Esophagus muscularis mucosa (tissue), 4 donors: Measurements from ENCODE around the gene C4orf46. TPM values are rescaled to one million over a fixed set of nuclear protein-coding genes. Genes with fewer than 3 reads are reported as not detected.

Source experiments
- DNase-seq: peaks from one replicate; pipeline ENCODE4 v3.0.0-alpha.2; 2017; ENCODE audit errors: extremely low spot score
- H3K27ac ChIP-seq, 4 donors: fragments of 200-600 bp; sonication (generic); replicated peaks in 1 of 4; 1 replicate in 3 of 4; 2 replicates in 1 of 4; pipeline ENCODE4 v1.5.1; 2016 to 2019; ENCODE audit warnings: mild to moderate bottlenecking in 1 of 4
- H3K27me3 ChIP-seq, 4 donors: fragments of 200-600 bp; sonication (generic); one replicate each; pipeline versions ENCODE4 v1.5.1 to v1.6.0; 2016 to 2019
- H3K36me3 ChIP-seq, 4 donors: fragments of 200-600 bp; sonication (generic); one replicate each; pipeline ENCODE4 v1.5.1; 2016 to 2019
- H3K4me1 ChIP-seq, 4 donors: fragments of 200-600 bp; sonication (generic); one replicate each; pipeline ENCODE4 v1.5.1; 2016 to 2019
- H3K4me3 ChIP-seq, 4 donors: fragments of 200-600 bp; sonication (generic); 1 replicate in 2 of 4; 2 replicates in 2 of 4; pipeline ENCODE4 v1.5.1; 2016 to 2019; ENCODE audit warnings: mild to moderate bottlenecking in 4 of 4, moderate library complexity in 1 of 4
- H3K9me3 ChIP-seq, 4 donors: fragments of 200-600 bp; sonication (generic); 1 replicate in 3 of 4; 2 replicates in 1 of 4; pipeline ENCODE4 v1.5.1; 2016 to 2019
- CTCF ChIP-seq, 3 experiments: fragments of 200-600 bp in 2 of 3; fragments of 450-650 bp in 1 of 3; sonication (generic) in 2 of 3; IDR thresholded peaks; one replicate each; pipeline ENCODE4 v1.5.1; 2017 to 2019; ENCODE audit warnings: antibody characterized with exemption in 3 of 3, mild to moderate bottlenecking in 2 of 3, moderate library complexity in 1 of 3
- EP300 ChIP-seq: sonication (generic); formaldehyde crosslinking; IDR thresholded peaks from one replicate; pipeline ENCODE4 v1.6.1; 2017; ENCODE audit warnings: antibody characterized with exemption
- POLR2A ChIP-seq: fragments of 450-650 bp; IDR thresholded peaks from one replicate; pipeline ENCODE4 v1.6.1; 2017; ENCODE audit warnings: antibody characterized with exemption, moderate library complexity, mild to moderate bottlenecking, low read depth
- POLR2AphosphoS5 ChIP-seq, 2 donors: sonication (generic); formaldehyde crosslinking; IDR thresholded peaks; one replicate each; pipeline ENCODE4 v1.6.1; 2017; ENCODE audit warnings: antibody characterized with exemption in 2 of 2
- WGBS: methylation state at CpG from one replicate; pipeline ENCODE4 v1.1.5; 2018; 5-methylcytosine and 5-hydroxymethylcytosine counted together
- intact Hi-C: fragments of 100-400 bp; cut with DNase I; formaldehyde crosslinking; loops from one replicate; pipeline ENCODE4 v1.15.1; 2023
- total RNA-seq, 4 donors: library from RNA; depleted of rRNA; stranded (reverse); fragments of >200 nt; gene quantifications; one replicate each; pipeline versions ENCODE4 v1.1.0 to v1.2.1, GENCODE V29; 2016

C4orf46 gene
- total RNA-seq, 4 donors from 2014 or later: 2.4 to 4.6 (median 3.2) TPM

- under 1% methylated on average over 12 of the region's 35 CpGs for WGBS
Measured at GRCh38 chr4:158670975-158671664, 567 bp downstream of the C4orf46 start.

GRCh38 chr4:158669310-158669709, 2.4 kb downstream of the C4orf46 start:
- DNase-seq: no peak
- no peak overlapping the region for H3K4me3 ChIP-seq
- intact Hi-C loops: no loop called here
- H3K36me3 ChIP-seq: no peaks in the 10 kb centered on the region
- H3K9me3 ChIP-seq: no peaks in the 10 kb centered on the region
- 86% methylated on average over 7 of the region's 7 CpGs for WGBS
- no peaks in the 10 kb centered on the region for H3K27me3 ChIP-seq
- peaks cover 11 to 30% (median 25%) of the 10 kb centered on the region in 4 donors for H3K4me1 ChIP-seq
- TF ChIP-seq POLR2AphosphoS5 (IDR thresholded peaks at IDR 0.05) (no peak), CTCF (IDR thresholded peaks at IDR 0.05) (no peak), EP300 (no peak), POLR2A (no peak)
- H3K27ac ChIP-seq: no peak overlapping the region

More at GRCh38 chr4:158670975-158671664, 567 bp downstream of the C4orf46 start:
- intact Hi-C loops: loop anchor here (5.0 kb wide), 1 partner anchor 96 kb away; the partner anchor contains the start of gene FNIP2
- DNase-seq: no peak
- Histone ChIP-seq H3K9me3 (no peaks in the 10 kb centered on the region), H3K27me3 (no peaks in the 10 kb centered on the region), H3K36me3 (no peaks in the 10 kb centered on the region), H3K4me1 (peaks cover 11 to 33% (median 28%) of the 10 kb centered on the region in 4 donors), H3K27ac (peak overlapping the region; percentile 93 to 97 (median 95)), H3K4me3 (peak overlapping the region; percentile 79 to 88 (median 80))
- TF ChIP-seq POLR2AphosphoS5 (IDR thresholded peaks at IDR 0.05) (peak in 1 of 2 donors; percentile 33), CTCF (IDR thresholded peaks at IDR 0.05) (no peak)

DNA sequence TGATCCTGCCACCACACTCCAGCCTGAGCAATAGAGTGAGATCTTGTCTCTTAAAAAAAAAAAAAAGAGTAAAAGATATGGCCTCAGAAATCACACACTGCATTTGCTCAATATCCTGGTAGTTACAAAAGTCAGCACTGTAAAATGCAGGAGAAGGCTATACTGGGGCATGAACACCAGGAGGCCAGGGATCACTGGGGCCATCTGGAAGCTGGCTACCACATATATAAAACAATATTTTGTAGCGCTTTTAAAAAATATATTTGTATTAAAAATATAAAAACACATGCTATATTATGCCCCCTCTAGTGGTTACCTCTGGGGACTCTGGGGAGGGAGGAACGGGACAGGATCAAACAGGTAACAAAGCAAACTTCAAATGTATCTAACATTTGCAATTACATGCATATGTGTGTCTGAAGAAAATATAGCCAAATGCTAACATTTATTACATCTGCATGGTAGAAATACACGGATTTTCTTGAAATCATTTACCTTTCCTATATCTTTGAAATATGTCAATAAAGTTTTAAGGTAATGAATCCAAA, 4.0 kb downstream of the C4orf46 start:
- no peak for TF ChIP-seq EP300
- peak in 2 of 3 experiments; percentile 13 to 32 for TF ChIP-seq CTCF (IDR thresholded peaks at IDR 0.05)

DNA sequence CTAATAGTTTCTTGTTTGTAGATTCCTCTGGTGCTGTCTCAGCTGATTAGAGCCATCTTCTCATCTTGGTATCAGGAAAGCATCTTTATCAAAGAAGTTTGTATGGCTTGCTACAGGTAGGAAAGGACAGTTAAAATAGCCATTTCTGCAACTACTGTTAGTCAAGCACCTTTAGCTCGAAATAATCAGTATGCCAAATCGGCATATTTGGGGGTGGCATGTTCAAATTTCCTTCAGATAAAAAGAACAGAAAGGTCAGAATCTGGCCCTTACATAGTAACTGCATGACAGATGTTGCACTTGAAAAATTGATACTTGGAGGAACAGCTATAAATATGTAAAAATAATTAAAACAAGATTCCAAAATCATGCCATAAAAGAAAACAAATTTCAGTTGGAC, 4.8 kb downstream of the C4orf46 start:
- intact Hi-C loops: no loop called here
- no peak for TF ChIP-seq POLR2A
- no peak for TF ChIP-seq POLR2AphosphoS5 (IDR thresholded peaks at IDR 0.05)
- no peak for TF ChIP-seq CTCF (IDR thresholded peaks at IDR 0.05)
- no peak for TF ChIP-seq EP300
- WGBS: 95% methylated on average over 2 of the region's 2 CpGs
- Histone ChIP-seq H3K27me3 (no peaks in the 10 kb centered on the region), H3K9me3 (no peaks in the 10 kb centered on the region), H3K36me3 (no peaks in the 10 kb centered on the region), H3K4me1 (peaks cover 7 to 15% (median 11%) of the 10 kb centered on the region in 4 donors), H3K4me3 (no peak overlapping the region), H3K27ac (no peak overlapping the region)
- DNase-seq: no peak

More for the DNA sequence above, 4.0 kb downstream of the C4orf46 start:
- DNase-seq: no peak
- intact Hi-C loops: no loop called here
- no peak overlapping the region for H3K27ac ChIP-seq
- peaks cover 7 to 15% (median 12%) of the 10 kb centered on the region in 4 donors for H3K4me1 ChIP-seq
- no peaks in the 10 kb centered on the region for H3K36me3 ChIP-seq
- WGBS: 78% methylated on average over 3 of the region's 3 CpGs
- H3K4me3 ChIP-seq: no peak overlapping the region
- H3K9me3 ChIP-seq: no peaks in the 10 kb centered on the region
- no peaks in the 10 kb centered on the region for H3K27me3 ChIP-seq
